Calu3 (cell line): ENCODE measurements around the gene KIF6. TPM values are rescaled to one million over a fixed set of nuclear protein-coding genes. Genes with fewer than 3 reads are reported as not detected.

Experiments
- BruUV-seq: library from RNA; stranded (reverse); fragments of 400-500 nt; replicated peaks from 2 replicates; lab custom pipeline; 2021; lab: Mats Ljungman, UMichigan
- CTCF ChIA-PET: fragments of 300-600 bp; sonication (Branson Sonifier 250); formaldehyde crosslinking; loops from one replicate; lab custom pipeline; 2022; ENCODE audit warnings: antibody characterized with exemption; lab: Charles Lee
- DNase-seq: peaks from one replicate; pipeline ENCODE4 v3.0.0; 2022
- H3K27ac Mint-ChIP-seq: one replicate; pipeline ENCODE4 v1.8.0; 2022; ENCODE audit warnings: mixed read lengths; ENCODE audit not compliant: unreplicated experiment
- H3K27me3 Mint-ChIP-seq: one replicate; pipeline ENCODE4 v1.8.0; 2022; ENCODE audit warnings: mixed read lengths; ENCODE audit not compliant: unreplicated experiment
- H3K36me3 Mint-ChIP-seq: one replicate; pipeline ENCODE4 v1.8.0; 2022; ENCODE audit warnings: mild to moderate bottlenecking, moderate library complexity, mixed read lengths; ENCODE audit not compliant: insufficient read depth, unreplicated experiment
- H3K4me1 Mint-ChIP-seq: one replicate; pipeline ENCODE4 v1.8.0; 2022; ENCODE audit warnings: mild to moderate bottlenecking, low read depth, mixed read lengths; ENCODE audit not compliant: unreplicated experiment
- H3K4me3 Mint-ChIP-seq: one replicate; pipeline ENCODE4 v1.8.0; 2022; ENCODE audit warnings: mild to moderate bottlenecking, low read depth, moderate library complexity, mixed read lengths; ENCODE audit not compliant: unreplicated experiment
- H3K9me3 Mint-ChIP-seq: one replicate; pipeline ENCODE4 v1.8.0; 2022; ENCODE audit warnings: low read depth, mixed read lengths; ENCODE audit not compliant: unreplicated experiment
- CTCF ChIP-seq: fragments of 200-600 bp; IDR thresholded peaks from one replicate; pipeline ENCODE4 v1.8.0; 2022; ENCODE audit warnings: antibody characterized with exemption; ENCODE audit not compliant: unreplicated experiment
- intact Hi-C: fragments of 100-400 bp; cut with micrococcal nuclease; formaldehyde crosslinking; loops from one replicate; pipeline ENCODE4 v1.10.0; 2022; ENCODE audit not compliant: unreplicated experiment
- total RNA-seq: library from RNA; stranded (reverse); gene quantifications from 2 replicates; pipeline ENCODE4 v1.2.3, GENCODE V29; 2022

KIF6 gene
- total RNA-seq, 1 experiment from 2014 or later: 0.45 TPM

DNA sequence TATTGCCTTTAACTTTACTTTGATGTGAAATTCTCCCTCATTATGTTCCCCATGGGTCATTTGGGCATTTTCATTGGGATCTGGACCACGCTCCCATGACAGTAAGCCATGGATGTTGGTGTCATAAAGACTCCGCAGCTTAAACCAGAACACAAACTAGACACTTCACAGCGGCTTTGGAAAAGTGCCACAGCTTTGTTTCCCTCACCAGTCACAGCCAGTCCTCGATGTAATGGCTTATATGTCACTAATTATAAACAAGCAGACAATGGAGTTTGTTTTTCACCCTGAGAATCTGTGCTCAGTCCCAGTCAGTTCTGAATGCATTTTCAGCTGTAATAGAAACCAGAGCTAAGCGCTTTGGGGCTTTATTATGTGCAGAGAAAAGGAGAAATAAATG lies 43.8 kb upstream of the KIF6 start:
- DNase-seq: no peak
- Mint-ChIP-seq H3K27me3 (no peaks in the 10 kb centered on the region), H3K9me3 (peaks cover 3% of the 10 kb centered on the region), H3K4me3 (no peak overlapping the region), H3K4me1 (no peaks in the 10 kb centered on the region), H3K36me3 (no peaks in the 10 kb centered on the region), H3K27ac (no peak overlapping the region)
- CTCF ChIA-PET: no interaction called here
- no peak for TF ChIP-seq CTCF
- intact Hi-C loops: no loop called here
- BruUV-seq: no TSS peak

DNA sequence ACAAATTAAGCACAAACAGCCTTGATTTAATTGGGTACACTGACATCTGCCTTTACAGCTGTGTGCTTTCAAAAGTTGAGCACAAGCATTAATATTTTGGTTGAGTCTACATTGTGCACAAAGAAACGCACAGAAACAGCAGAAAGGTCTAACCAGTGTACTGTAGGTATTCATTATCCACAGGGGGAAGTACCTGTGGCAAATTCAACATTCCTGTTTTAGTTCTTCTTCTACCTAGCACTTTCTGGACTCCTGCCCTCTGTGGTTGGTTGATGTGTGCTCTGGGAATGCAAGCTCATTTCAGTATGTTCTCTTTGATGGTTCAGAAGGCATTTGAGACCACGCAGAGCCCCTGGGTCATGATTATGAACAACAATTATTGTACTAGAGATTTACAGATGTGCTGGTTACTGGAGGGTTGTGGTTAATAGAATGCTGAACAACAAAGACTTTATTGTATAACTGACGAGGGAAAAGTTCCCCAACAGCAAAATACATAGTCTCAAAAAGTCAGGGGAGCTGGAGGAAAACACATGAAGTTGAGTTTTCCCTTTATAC lies 40.4 kb upstream of the KIF6 start:
- no peak overlapping the region for H3K4me3 Mint-ChIP-seq
- H3K4me1 Mint-ChIP-seq: no peaks in the 10 kb centered on the region
- intact Hi-C loops: no loop called here
- no peak overlapping the region for H3K27ac Mint-ChIP-seq
- no peak for DNase-seq
- CTCF ChIA-PET: no interaction called here
- no peak for TF ChIP-seq CTCF
- no TSS peak for BruUV-seq
- H3K27me3 Mint-ChIP-seq: no peaks in the 10 kb centered on the region
- H3K36me3 Mint-ChIP-seq: no peaks in the 10 kb centered on the region
- peaks cover 3% of the 10 kb centered on the region for H3K9me3 Mint-ChIP-seq

DNA sequence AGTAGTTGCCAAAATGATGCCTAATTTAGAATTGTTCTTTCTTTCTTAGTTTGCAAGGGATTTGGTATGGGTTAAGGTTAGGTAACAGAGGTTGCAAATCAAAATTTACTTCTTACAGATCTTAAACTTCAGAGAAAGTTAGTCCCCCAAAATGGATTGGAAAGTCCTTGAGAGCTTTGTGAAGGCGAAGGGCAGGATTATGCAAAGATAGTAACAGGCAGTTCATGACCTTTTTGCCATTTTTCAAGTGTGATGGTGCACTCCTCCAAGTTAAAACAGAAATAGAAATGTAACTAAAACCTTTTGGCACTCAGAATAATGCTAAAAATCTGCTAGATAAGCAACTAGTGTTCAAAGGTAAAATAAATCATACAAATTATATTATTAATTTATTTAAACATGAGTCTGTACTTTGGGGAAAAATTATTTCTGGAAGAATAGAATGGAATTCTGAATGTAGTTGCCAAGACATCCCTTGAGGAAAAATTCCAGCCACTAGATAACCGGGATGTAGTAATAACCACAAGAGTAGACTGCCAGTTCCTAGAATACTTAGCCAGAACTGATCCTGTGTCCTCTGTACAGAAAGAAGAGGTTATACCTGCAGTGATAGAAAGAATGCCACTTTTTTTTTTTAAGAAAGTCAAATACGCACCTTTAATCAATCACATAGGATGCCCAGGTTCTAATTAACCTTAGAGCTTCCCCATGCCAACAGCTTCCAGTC lies 35.2 kb upstream of the KIF6 start:
- H3K27ac Mint-ChIP-seq: no peak overlapping the region
- DNase-seq: no peak
- no TSS peak for BruUV-seq
- peaks cover 8% of the 10 kb centered on the region for H3K9me3 Mint-ChIP-seq
- intact Hi-C loops: no loop called here
- H3K36me3 Mint-ChIP-seq: no peaks in the 10 kb centered on the region
- H3K4me3 Mint-ChIP-seq: no peak overlapping the region
- no peaks in the 10 kb centered on the region for H3K4me1 Mint-ChIP-seq
- CTCF ChIA-PET: no interaction called here
- H3K27me3 Mint-ChIP-seq: no peaks in the 10 kb centered on the region
- no peak for TF ChIP-seq CTCF

GRCh38 chr6:39758905-39759605 lies 33.8 kb upstream of the KIF6 start:
- Mint-ChIP-seq H3K27me3 (no peaks in the 10 kb centered on the region), H3K9me3 (peaks cover 8% of the 10 kb centered on the region), H3K36me3 (no peaks in the 10 kb centered on the region), H3K27ac (no peak overlapping the region), H3K4me3 (no peak overlapping the region), H3K4me1 (no peaks in the 10 kb centered on the region)
- CTCF ChIA-PET: interaction anchor here (0.6 kb wide), 1 partner anchor 13 kb away, joined by 3 read pairs; no protein-coding TSS in a partner anchor
- TF ChIP-seq CTCF: no peak
- no TSS peak for BruUV-seq
- intact Hi-C loops: no loop called here
- DNase-seq: no peak
